HCT116 (cell line): ENCODE data around the gene DNAH9. TPM values are rescaled to one million over a fixed set of nuclear protein-coding genes. Genes with fewer than 3 reads are reported as not detected.

Experiments used
- ATAC-seq: fragments of 200-7000 bp; cut with Tn5 transposase; 2 replicates; pipeline ENCODE4 v1.9.1; 2020; ENCODE audit warnings: mild to moderate bottlenecking, moderate library complexity
- BruUV-seq: library from RNA; stranded (reverse); fragments of 400-500 nt; replicated peaks from 2 replicates; lab custom pipeline; 2021; lab: Mats Ljungman, UMichigan
- CTCF ChIA-PET: fragments of 300-600 bp; sonication (Branson Sonifier 250); formaldehyde crosslinking; loops from one replicate; lab custom pipeline; 2021; ENCODE audit warnings: antibody characterized with exemption; lab: Charles Lee
- POLR2A ChIA-PET: fragments of 300-600, 350-600 bp; sonication (Branson Sonifier 250); formaldehyde crosslinking; loops from one replicate; lab custom pipeline; 2021; ENCODE audit warnings: antibody characterized with exemption; lab: Charles Lee
- RAD21 ChIA-PET, 2 experiments: fragments of 300-600 bp; sonication (Branson Sonifier 250); formaldehyde crosslinking; loops; one replicate each; lab custom pipeline; 2023; ENCODE audit warnings: low total read pairs in 2 of 2; ENCODE audit not compliant: uncharacterized antibody in 2 of 2, unreplicated experiment in 2 of 2, low non-redundant PET in 1 of 2; lab: Charles Lee
- DNase-seq: peaks from one replicate; pipeline ENCODE4 v3.0.0-alpha.2; 2010; ENCODE audit warnings: low read depth, low spot score
- H2AFZ ChIP-seq: fragments of 200-600 bp; shearing (Covaris generic), sonication (generic); 2 replicates; pipeline ENCODE4 v1.6.1; 2017; ENCODE audit warnings: low read depth, mixed run types, mixed read lengths, antibody characterized with exemption, low read length; ENCODE audit not compliant: poor library complexity, severe bottlenecking
- H3K27ac ChIP-seq: 2 replicates; pipeline ENCODE4 v1.5.1; 2012; ENCODE audit warnings: low read depth, low read length
- H3K27me3 ChIP-seq: fragments of 200-600 bp; sonication (generic); 2 replicates; pipeline ENCODE4 v1.6.1; 2016; ENCODE audit warnings: mixed run types, low read length, mixed read lengths; ENCODE audit not compliant: insufficient read depth
- H3K36me3 ChIP-seq, 2 experiments: fragments of 200-500 bp in 1 of 2; fragments of 200-600 bp in 1 of 2; sonication (Bioruptor generic) in 1 of 2; sonication (generic) in 1 of 2; 2 replicates each; pipeline versions ENCODE4 v1.5.1 to v1.6.1; 2014 to 2016; ENCODE audit warnings: low read length in 2 of 2, inconsistent platforms in 1 of 2, mixed read lengths in 1 of 2, mixed run types in 1 of 2; ENCODE audit not compliant: insufficient read depth in 2 of 2, control insufficient read depth in 1 of 2
- H3K4me1 ChIP-seq, 2 experiments: fragments of 200-600 bp in 1 of 2; sonication (generic) in 1 of 2; 2 replicates each; pipeline versions ENCODE4 v1.5.1 to v1.6.1; 2012 to 2017; ENCODE audit warnings: low read length in 2 of 2, inconsistent platforms in 1 of 2, mild to moderate bottlenecking in 1 of 2, mixed read lengths in 1 of 2, mixed run types in 1 of 2, moderate library complexity in 1 of 2; ENCODE audit not compliant: insufficient read depth in 2 of 2, control insufficient read depth in 1 of 2
- H3K4me2 ChIP-seq: fragments of 200-600 bp; sonication (generic); 2 replicates; pipeline ENCODE4 v1.6.1; 2017; ENCODE audit warnings: mixed run types, low read length, mixed read lengths
- H3K4me3 ChIP-seq, 2 experiments: fragments of 200-600 bp in 1 of 2; sonication (generic) in 1 of 2; replicated peaks in 1 of 2; 2 replicates each; pipeline ENCODE4 v1.5.1; 2011 to 2016; ENCODE audit warnings: low read length in 2 of 2, control low read depth in 1 of 2, low read depth in 1 of 2, mild to moderate bottlenecking in 1 of 2, mixed read lengths in 1 of 2, mixed run types in 1 of 2
- H3K79me2 ChIP-seq: fragments of 200-600 bp; sonication (generic); 2 replicates; pipeline ENCODE4 v1.6.1; 2017; ENCODE audit warnings: mild to moderate bottlenecking, mixed run types, low read length, moderate library complexity, mixed read lengths; ENCODE audit not compliant: insufficient read depth
- H3K9ac ChIP-seq: fragments of 200-600 bp; sonication (generic); 2 replicates; pipeline ENCODE4 v1.6.1; 2016; ENCODE audit warnings: low read length, mixed read lengths
- H3K9me2 ChIP-seq: fragments of 200-600 bp; sonication (generic), shearing (Covaris generic); 2 replicates; pipeline ENCODE4 v1.6.1; 2017; ENCODE audit warnings: mixed run types, mild to moderate bottlenecking, moderate library complexity; ENCODE audit not compliant: insufficient read depth
- H3K9me3 ChIP-seq, 2 experiments: fragments of 200-500 bp in 1 of 2; fragments of 200-600 bp in 1 of 2; sonication (Bioruptor generic) in 1 of 2; sonication (generic) in 1 of 2; 2 replicates each; pipeline ENCODE4 v1.6.1; 2014 to 2017; ENCODE audit warnings: low read length in 2 of 2, mixed read lengths in 2 of 2, inconsistent platforms in 1 of 2, low read depth in 1 of 2, mild to moderate bottlenecking in 1 of 2, mixed run types in 1 of 2, moderate library complexity in 1 of 2; ENCODE audit not compliant: control insufficient read depth in 1 of 2, insufficient read depth in 1 of 2
- H4K20me1 ChIP-seq: fragments of 200-600 bp; sonication (generic), shearing (Covaris generic); 2 replicates; pipeline ENCODE4 v1.6.1; 2017; ENCODE audit warnings: mixed run types, mild to moderate bottlenecking, moderate library complexity; ENCODE audit not compliant: insufficient read depth
- EGR1 ChIP-seq: IDR thresholded peaks from 2 replicates; pipeline ENCODE4 v1.6.1; 2012; ENCODE audit warnings: low read depth
- REST ChIP-seq: IDR thresholded peaks from 2 replicates; pipeline ENCODE4 v1.6.1; 2012; ENCODE audit warnings: low read depth
- ZBTB33 ChIP-seq: IDR thresholded peaks from 2 replicates; pipeline ENCODE4 v1.6.1; 2011; ENCODE audit warnings: mild to moderate bottlenecking, low read length, moderate library complexity; ENCODE audit not compliant: insufficient replicate concordance; ENCODE audit errors: extremely low read depth
- intact Hi-C: fragments of 100-400 bp; cut with micrococcal nuclease; formaldehyde crosslinking; loops from 2 replicates; pipeline ENCODE4 v1.10.0; 2022
- total RNA-seq: library from RNA; stranded (reverse); gene quantifications from one replicate; pipeline ENCODE4 v1.2.1, GENCODE V29; 2021; ENCODE audit not compliant: unreplicated experiment

DNAH9 gene
- total RNA-seq, 1 experiment from 2014 or later: not detected

GRCh38 chr17:11857006-11857405, 258.7 kb downstream of the DNAH9 start:
- H2AFZ ChIP-seq: no peak overlapping the region
- H3K9me2 ChIP-seq: no peaks in the 10 kb centered on the region
- POLR2A ChIA-PET: no interaction called here
- no peaks in the 10 kb centered on the region for H3K4me1 ChIP-seq
- intact Hi-C loops: no loop called here
- TF ChIP-seq ZBTB33 (no peak), EGR1 (no peak), REST (no peak)
- RAD21 ChIA-PET: no interaction called here
- no peak overlapping the region for H3K27ac ChIP-seq
- H3K27me3 ChIP-seq: no peaks in the 10 kb centered on the region
- no peak overlapping the region for H3K9ac ChIP-seq
- no peak for ATAC-seq
- CTCF ChIA-PET: no interaction called here
- DNase-seq: no peak
- no TSS peak for BruUV-seq
- H3K79me2 ChIP-seq: no peaks in the 10 kb centered on the region
- H3K4me2 ChIP-seq: no peak overlapping the region
- H3K9me3 ChIP-seq: no peaks in the 10 kb centered on the region
- no peaks in the 10 kb centered on the region for H4K20me1 ChIP-seq
- no peak overlapping the region for H3K4me3 ChIP-seq
- H3K36me3 ChIP-seq: no peaks in the 10 kb centered on the region
